HG02763 (cell line): ENCODE results near the gene SLC25A13.
"Not testable (repeated sequence)": the region's sequence is repeated elsewhere in the genome, so short reads cannot be mapped to it uniquely, and the experiment has no call there.

Source experiments
- ATAC-seq: cut with Tn5 transposase; IDR thresholded peaks from one replicate; pipeline ENCODE4 v1.9.1; 2021; ENCODE audit warnings: mild to moderate bottlenecking, moderate library complexity; ENCODE audit not compliant: unreplicated experiment

The SLC25A13 gene

GRCh38 chr7:96321658-96322372 lies at the start of gene SLC25A13:
Gene SLC25A13, minus strand, starts transcription at chr7:96322098. Its CDS starts 142 bp downstream, at chr7:96321956.
- ATAC-seq: peak; percentile 80

- ATAC-seq: not testable (repeated sequence)
Measured at GRCh38 chr7:96365916-96366315, 44.0 kb upstream of the SLC25A13 start.

- no peak for ATAC-seq
Measured at GRCh38 chr7:96361116-96361857, 39.4 kb upstream of the SLC25A13 start.

- no peak for ATAC-seq
Measured at GRCh38 chr7:96359876-96360275, 38.0 kb upstream of the SLC25A13 start.

- not testable (repeated sequence) for ATAC-seq
Measured at GRCh38 chr7:96358236-96358971, 36.5 kb upstream of the SLC25A13 start.

- ATAC-seq: no peak
Measured at GRCh38 chr7:96355990-96356506, 34.1 kb upstream of the SLC25A13 start.

GRCh38 chr7:96354881-96355280 lies 33.0 kb upstream of the SLC25A13 start:
- ATAC-seq: no peak

GRCh38 chr7:96349572-96349971 lies 27.7 kb upstream of the SLC25A13 start:
- ATAC-seq: no peak

GRCh38 chr7:96347471-96347870 lies 25.6 kb upstream of the SLC25A13 start:
- no peak for ATAC-seq

- ATAC-seq: no peak
Measured at GRCh38 chr7:96346293-96346953, 24.5 kb upstream of the SLC25A13 start.

GRCh38 chr7:96344236-96344635 lies 22.3 kb upstream of the SLC25A13 start:
- ATAC-seq: no peak

- no peak for ATAC-seq
Measured at GRCh38 chr7:96342049-96342448, 20.2 kb upstream of the SLC25A13 start.

GRCh38 chr7:96337519-96337918 lies 15.6 kb upstream of the SLC25A13 start:
- no peak for ATAC-seq

- ATAC-seq: no peak
Measured at GRCh38 chr7:96332325-96332724, 10.4 kb upstream of the SLC25A13 start.

GRCh38 chr7:96331775-96332174 lies 9.9 kb upstream of the SLC25A13 start:
- ATAC-seq: no peak

GRCh38 chr7:96331233-96331632 lies 9.3 kb upstream of the SLC25A13 start:
- no peak for ATAC-seq

- no peak for ATAC-seq
Measured at GRCh38 chr7:96330193-96330592, 8.3 kb upstream of the SLC25A13 start.

- ATAC-seq: no peak
Measured at GRCh38 chr7:96329241-96329640, 7.3 kb upstream of the SLC25A13 start.

- no peak for ATAC-seq
Measured at GRCh38 chr7:96328016-96328415, 6.1 kb upstream of the SLC25A13 start.

- no peak for ATAC-seq
Measured at GRCh38 chr7:96327429-96327828, 5.5 kb upstream of the SLC25A13 start.

GRCh38 chr7:96326752-96327151 lies 4.9 kb upstream of the SLC25A13 start:
- ATAC-seq: not testable (repeated sequence)
